CD1c-positive myeloid dendritic cell (primary cell): ENCODE measurements around the gene RELL1.

Experiments used
- DNase-seq: peaks from one replicate; pipeline ENCODE4 v3.0.0-alpha.2; 2016; ENCODE audit errors: extremely low spot score

The RELL1 gene, protein sequence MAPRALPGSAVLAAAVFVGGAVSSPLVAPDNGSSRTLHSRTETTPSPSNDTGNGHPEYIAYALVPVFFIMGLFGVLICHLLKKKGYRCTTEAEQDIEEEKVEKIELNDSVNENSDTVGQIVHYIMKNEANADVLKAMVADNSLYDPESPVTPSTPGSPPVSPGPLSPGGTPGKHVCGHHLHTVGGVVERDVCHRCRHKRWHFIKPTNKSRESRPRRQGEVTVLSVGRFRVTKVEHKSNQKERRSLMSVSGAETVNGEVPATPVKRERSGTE

GRCh38 chr4:37686373-37687193 is at the start of gene RELL1:
Gene RELL1, minus strand, starts transcription at chr4:37686376. Its CDS starts 89 bp downstream, at chr4:37686287.
- peak; percentile 99 for DNase-seq

GRCh38 chr4:37735578-37735977 is 49.4 kb upstream of the RELL1 start:
- DNase-seq = peak; percentile 62

- DNase-seq = no peak
These were observed 48.8 kb upstream of the RELL1 start for GRCh38 chr4:37734989-37735388.

GRCh38 chr4:37733240-37733867 is 47.2 kb upstream of the RELL1 start:
- DNase-seq = no peak

- DNase-seq = no peak
These were observed 46.5 kb upstream of the RELL1 start for GRCh38 chr4:37732526-37733186.

GRCh38 chr4:37729649-37730004 is 43.5 kb upstream of the RELL1 start:
- DNase-seq = no peak

GRCh38 chr4:37728064-37728463 is 41.9 kb upstream of the RELL1 start:
- no peak for DNase-seq

GRCh38 chr4:37727635-37728034 is 41.5 kb upstream of the RELL1 start:
- no peak for DNase-seq

GRCh38 chr4:37726666-37727065 is 40.5 kb upstream of the RELL1 start:
- no peak for DNase-seq

DNA sequence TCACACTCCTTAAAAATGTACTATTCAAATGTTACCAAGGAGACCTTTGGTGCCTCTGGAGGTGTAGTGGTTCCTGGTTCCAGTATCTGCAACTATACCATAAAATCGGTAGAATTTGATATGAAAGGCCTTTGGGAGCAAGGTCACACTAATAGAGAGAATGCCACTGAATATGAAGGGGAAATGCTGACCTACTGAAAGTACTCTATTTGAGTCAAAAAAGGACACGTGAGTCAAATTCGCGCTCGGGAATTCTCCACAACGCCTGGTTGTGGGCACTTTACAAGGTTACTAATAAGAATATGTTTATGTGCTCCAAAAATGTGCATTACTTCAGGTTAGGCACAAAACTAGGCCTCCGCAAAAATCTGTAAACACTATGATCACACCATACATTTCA is 39.5 kb upstream of the RELL1 start:
- no peak for DNase-seq

GRCh38 chr4:37723067-37723466 is 36.9 kb upstream of the RELL1 start:
- DNase-seq = no peak

DNA sequence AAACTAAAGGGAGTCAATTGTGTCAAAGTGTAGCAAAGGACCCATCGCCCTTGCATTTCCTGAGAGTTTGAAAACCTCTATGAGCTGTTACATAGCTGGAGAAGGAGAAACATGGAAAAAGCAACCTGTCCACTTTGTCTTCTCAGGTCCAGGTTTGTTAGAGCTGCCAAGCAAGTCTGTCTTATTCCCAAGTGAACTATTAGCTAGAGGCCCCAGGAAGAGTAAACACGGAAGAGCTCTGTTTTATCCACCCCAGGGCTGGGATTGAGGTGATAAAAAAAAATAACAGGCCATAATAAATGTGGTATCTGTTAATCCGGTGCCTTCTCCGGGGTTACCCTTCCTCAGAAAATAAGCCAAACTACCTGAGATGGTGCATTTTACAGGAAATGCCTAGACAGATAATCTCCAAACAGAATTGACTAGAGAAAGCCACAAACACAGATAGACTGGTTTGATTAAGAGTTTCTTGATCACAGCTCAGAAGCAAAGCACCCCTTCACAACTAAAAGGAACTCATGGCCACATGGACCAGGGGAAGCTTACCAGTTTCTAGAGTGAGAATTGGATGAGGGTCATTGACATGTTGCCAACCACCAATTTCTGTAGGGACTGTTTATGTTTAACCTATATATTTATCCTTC is 35.9 kb upstream of the RELL1 start:
- DNase-seq = no peak

DNA sequence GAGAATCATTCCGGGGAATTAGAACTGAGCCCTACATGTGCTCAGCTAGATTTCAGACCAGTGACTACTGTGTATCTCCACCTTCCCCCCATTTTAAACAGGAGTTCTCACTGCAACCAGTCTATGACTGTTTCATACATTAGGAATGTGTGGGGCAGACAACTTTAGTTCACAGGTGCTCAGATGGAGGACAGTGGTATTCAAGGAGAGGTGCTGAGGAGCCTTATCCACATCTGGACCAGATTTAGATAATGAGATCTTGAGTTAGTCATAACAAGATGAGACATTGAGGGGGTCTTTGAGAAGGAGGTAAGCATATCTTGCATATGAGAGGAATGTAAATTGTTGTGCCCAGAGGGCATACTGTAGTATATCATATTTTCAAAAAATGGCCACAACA is 32.8 kb upstream of the RELL1 start:
- no peak for DNase-seq

DNA sequence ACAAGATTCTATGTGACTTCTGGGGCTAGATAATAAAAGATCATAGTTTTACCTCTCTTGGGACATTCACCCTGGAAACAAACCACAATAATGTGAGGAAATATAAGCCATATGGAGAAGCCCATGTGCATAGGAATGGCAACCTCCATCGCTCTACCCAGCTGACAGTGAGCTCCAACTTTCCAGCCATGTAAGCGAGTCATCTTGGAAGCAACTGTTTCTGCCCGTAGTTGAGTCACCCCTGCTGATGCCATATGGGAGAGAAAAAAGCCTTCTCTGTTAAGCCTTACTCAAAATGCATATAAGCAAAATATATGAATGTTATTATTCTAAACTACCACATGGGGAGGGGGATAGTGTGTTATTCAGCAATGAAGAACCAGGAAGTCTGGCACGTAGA is 31.4 kb upstream of the RELL1 start:
- no peak for DNase-seq

DNA sequence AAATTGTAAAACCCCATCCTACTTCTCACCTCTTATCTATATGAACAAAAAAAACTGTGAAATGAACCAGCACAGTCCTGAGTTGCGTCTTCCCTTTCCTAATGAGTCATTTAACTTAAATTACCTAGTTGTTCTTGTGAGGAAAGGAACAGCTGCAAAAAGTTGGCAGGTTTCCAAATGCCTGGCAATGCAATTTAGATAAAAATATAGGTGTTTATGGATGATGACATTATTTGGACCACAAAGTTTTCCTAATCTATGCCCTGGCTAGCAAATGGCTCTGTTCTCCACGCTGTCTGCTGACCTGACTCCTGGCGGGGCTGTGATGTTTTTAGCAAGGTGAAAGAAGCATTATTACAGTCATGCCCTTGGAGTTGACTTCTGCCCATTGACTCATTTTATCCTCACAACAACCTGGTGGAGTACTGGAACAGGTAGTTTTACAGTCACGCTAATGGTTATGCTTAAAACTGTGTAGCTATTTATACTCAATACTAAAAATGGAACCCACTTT is 29.8 kb upstream of the RELL1 start:
- DNase-seq = no peak

- no peak for DNase-seq
These were observed 24.3 kb upstream of the RELL1 start for GRCh38 chr4:37710491-37710890.

GRCh38 chr4:37706032-37706431 is 19.9 kb upstream of the RELL1 start:
- DNase-seq = no peak

GRCh38 chr4:37705571-37705970 is 19.4 kb upstream of the RELL1 start:
- no peak for DNase-seq

DNA sequence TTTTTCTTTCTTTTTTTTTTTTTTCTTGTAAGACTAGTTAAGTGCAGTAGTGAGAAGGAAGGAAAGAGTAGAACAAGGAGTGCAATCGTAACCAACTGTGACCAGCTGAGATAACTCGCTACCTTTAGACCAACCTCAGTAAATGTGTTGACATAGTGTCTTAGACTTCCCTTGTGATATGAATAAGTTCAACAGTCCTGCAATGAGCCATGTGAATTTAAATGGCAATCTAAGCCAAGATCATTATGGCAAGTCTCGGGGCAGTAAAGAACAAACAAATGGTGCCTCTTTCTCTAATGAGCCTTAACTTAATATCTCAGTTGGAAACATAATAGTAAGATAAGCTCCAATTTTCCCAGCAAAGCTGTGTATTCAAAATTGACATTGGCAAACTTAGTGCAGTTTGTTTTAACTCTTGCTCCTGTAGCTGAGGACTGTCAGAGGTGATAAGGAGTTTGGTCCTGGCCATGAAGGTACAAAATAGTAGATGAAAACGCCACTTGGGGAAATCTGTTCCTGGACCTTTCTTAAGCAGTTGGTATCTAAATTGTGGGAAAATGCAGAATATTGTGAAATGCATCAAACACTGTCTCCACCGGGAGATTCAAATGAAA is 13.8 kb upstream of the RELL1 start:
- DNase-seq = no peak

DNA sequence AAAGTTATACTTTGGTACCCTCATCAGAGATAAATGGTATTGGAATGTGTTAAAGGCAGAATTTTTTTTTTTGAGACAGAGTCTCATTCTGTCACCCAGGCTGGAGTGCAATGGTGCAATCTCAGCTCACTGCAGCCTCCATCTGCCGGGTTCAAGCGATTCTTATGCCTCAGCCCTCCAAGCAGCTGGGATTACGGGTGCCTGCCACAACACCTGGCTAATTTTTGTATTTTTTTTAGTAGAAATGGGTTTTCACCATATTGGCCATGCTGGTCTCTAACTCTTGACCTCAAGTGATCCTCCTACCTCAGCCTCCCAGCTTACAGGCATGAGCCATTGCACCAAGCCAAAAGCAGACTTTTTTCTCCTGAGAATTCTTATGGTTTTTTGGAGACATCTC is 11.4 kb upstream of the RELL1 start:
- no peak for DNase-seq
